ENCODE measurements around the gene BLMH.

The BLMH gene, protein sequence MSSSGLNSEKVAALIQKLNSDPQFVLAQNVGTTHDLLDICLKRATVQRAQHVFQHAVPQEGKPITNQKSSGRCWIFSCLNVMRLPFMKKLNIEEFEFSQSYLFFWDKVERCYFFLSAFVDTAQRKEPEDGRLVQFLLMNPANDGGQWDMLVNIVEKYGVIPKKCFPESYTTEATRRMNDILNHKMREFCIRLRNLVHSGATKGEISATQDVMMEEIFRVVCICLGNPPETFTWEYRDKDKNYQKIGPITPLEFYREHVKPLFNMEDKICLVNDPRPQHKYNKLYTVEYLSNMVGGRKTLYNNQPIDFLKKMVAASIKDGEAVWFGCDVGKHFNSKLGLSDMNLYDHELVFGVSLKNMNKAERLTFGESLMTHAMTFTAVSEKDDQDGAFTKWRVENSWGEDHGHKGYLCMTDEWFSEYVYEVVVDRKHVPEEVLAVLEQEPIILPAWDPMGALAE

DNA sequence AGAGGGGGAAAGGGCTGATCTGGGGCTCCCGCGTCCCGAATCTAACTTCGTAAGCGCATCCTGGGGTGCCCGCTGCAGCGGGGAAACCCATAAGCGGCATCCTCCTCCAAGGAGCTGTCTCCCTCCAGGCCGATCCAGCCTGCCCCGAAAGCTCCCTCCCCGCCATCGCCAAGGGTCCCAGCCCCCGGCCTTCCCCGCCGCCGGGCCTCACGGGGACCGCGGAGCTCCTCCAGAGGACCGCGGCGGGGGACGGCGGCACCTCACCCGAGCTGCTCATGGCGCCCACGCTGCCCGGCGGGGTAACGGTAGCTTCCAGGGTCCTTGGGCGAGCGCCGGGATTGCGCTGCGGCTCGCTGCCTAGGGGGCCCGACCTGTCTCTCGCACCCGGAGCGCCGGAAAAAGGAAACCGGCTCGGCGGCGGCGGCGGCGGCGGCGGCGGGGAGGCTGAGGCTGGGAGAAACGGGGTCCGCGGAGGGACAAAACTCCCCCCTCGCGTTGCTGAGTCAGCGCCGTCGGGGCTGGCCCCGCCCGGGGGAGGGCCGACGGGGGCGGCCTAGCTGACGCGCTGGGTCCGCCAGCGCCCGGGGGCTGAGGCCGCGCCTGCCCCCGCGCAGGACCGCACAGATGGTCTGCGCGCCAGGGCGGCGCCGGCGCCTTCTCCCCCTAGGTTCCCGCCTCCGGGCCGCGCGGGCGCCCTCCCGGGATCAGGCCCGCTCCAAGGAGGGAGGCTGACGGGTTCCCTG, at the start of gene BLMH:
Gene BLMH (minus strand): TSS at position 402 of the 743 bp plus-strand sequence. CDS start 125 bp downstream, at position 277.
- TF ChIP-seq, protein P1, sequence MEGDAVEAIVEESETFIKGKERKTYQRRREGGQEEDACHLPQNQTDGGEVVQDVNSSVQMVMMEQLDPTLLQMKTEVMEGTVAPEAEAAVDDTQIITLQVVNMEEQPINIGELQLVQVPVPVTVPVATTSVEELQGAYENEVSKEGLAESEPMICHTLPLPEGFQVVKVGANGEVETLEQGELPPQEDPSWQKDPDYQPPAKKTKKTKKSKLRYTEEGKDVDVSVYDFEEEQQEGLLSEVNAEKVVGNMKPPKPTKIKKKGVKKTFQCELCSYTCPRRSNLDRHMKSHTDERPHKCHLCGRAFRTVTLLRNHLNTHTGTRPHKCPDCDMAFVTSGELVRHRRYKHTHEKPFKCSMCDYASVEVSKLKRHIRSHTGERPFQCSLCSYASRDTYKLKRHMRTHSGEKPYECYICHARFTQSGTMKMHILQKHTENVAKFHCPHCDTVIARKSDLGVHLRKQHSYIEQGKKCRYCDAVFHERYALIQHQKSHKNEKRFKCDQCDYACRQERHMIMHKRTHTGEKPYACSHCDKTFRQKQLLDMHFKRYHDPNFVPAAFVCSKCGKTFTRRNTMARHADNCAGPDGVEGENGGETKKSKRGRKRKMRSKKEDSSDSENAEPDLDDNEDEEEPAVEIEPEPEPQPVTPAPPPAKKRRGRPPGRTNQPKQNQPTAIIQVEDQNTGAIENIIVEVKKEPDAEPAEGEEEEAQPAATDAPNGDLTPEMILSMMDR (IDR thresholded peaks at IDR 0.05; ENCODE audit: insufficient read depth, low read length, poor library complexity, severe bottlenecking) = no peak
- Histone ChIP-seq H3K36me3 (ENCODE audit: control insufficient read depth, insufficient read depth, low read length) (peaks cover 4% of the 10 kb centered on the region), H3K27me3 (replicated peaks; ENCODE audit: control insufficient read depth, insufficient read depth, low read length) (no peaks in the 10 kb centered on the region), H3K4me3 (replicated peaks; ENCODE audit: low read depth, low read length) (peak within 1 kb of the TSS; percentile 79)
- DNase-seq (ENCODE audit: extremely low read depth, insufficient read length) = peak; percentile 89

DNA sequence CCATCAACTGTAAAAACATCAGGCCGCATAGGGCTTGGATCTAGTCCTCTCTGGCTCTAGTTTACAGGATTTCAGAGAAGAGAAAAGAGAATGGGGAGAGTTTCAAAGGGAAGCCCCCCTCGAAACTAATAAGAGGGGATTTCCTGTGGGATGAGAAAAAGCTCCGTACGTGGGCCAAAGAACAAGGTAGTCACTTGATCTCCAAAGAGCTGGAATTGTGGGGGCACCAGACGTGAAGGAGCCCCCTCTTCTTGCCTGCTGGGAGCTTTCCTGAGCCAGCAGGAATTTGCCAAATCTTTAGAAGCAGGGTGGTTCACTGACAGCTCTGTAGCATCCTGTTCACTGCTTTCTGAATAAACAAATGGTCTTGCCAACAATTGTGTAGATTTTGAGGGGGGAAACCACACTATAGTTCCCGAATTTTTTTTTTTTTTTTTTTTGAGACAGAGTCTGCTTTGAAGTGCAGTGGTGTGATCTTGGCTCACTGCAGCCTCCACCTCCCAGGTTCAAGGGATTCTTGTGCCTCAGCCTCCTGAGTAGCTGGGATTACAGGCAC, 49.1 kb upstream of the BLMH start:
- no peaks in the 10 kb centered on the region for H3K36me3 ChIP-seq (ENCODE audit: control insufficient read depth, insufficient read depth, low read length)
- TF ChIP-seq, protein P1 (IDR thresholded peaks at IDR 0.05; ENCODE audit: insufficient read depth, low read length, poor library complexity, severe bottlenecking) = no peak
- no peak for DNase-seq (ENCODE audit: extremely low read depth, insufficient read length)
- no peak overlapping the region for H3K4me3 ChIP-seq (replicated peaks; ENCODE audit: low read depth, low read length)
- no peaks in the 10 kb centered on the region for H3K27me3 ChIP-seq (replicated peaks; ENCODE audit: control insufficient read depth, insufficient read depth, low read length)

DNA sequence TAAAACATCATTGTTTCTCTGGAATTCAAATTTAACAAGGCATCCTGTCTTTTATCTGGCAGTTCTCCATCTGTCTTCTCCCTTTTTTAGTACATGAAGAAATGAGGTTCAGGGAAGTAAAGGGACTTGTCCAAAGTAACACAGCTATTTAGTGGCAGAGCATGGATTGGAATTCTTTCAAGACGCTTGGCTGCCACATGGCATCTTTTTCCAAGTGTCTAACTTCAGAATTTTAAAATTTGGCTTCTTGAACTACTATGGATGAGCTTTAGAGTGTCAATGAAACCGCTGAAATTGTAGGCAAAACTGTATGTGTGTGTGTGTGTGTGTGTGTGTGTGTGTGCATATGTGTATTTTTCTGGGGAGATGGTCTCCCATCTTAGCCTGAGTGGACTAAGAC, 47.3 kb upstream of the BLMH start:
- DNase-seq (ENCODE audit: extremely low read depth, insufficient read length) = no peak
- Histone ChIP-seq H3K27me3 (replicated peaks; ENCODE audit: control insufficient read depth, insufficient read depth, low read length) (no peaks in the 10 kb centered on the region), H3K4me3 (replicated peaks; ENCODE audit: low read depth, low read length) (no peak overlapping the region), H3K36me3 (ENCODE audit: control insufficient read depth, insufficient read depth, low read length) (no peaks in the 10 kb centered on the region)
- TF ChIP-seq, protein P1 (IDR thresholded peaks at IDR 0.05; ENCODE audit: insufficient read depth, low read length, poor library complexity, severe bottlenecking) = no peak

DNA sequence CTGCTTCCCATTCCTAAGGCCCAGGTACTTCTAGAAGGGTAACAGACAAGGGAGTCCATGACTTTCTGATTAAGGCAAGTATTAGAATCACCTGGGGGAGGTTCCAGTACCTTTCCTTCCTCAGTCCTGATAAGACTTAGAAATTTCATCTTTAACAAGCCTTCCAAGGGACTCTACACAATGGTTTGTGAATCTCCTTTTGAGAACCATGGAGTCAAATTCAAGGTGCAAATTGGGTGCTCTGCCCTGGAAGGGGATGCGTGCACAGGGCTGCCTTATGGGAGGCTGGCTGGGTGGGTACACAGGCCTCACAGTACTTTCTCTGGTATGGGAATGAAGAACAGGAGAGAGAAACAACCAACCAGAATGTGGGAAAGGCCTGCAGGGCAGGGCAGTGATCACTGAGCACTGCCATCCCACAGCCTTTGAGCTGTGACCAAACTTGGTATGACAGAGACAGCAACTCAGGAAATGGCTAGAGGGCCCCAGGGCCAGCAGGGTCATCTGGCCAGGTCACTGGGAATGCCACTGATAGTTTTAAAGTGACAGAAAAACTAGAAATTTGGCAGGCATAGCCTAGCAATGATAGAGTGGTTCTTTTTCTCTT, 45.8 kb upstream of the BLMH start:
- no peak overlapping the region for H3K4me3 ChIP-seq (replicated peaks; ENCODE audit: low read depth, low read length)
- TF ChIP-seq, protein P1 (IDR thresholded peaks at IDR 0.05; ENCODE audit: insufficient read depth, low read length, poor library complexity, severe bottlenecking) = no peak
- DNase-seq (ENCODE audit: extremely low read depth, insufficient read length) = no peak

DNA sequence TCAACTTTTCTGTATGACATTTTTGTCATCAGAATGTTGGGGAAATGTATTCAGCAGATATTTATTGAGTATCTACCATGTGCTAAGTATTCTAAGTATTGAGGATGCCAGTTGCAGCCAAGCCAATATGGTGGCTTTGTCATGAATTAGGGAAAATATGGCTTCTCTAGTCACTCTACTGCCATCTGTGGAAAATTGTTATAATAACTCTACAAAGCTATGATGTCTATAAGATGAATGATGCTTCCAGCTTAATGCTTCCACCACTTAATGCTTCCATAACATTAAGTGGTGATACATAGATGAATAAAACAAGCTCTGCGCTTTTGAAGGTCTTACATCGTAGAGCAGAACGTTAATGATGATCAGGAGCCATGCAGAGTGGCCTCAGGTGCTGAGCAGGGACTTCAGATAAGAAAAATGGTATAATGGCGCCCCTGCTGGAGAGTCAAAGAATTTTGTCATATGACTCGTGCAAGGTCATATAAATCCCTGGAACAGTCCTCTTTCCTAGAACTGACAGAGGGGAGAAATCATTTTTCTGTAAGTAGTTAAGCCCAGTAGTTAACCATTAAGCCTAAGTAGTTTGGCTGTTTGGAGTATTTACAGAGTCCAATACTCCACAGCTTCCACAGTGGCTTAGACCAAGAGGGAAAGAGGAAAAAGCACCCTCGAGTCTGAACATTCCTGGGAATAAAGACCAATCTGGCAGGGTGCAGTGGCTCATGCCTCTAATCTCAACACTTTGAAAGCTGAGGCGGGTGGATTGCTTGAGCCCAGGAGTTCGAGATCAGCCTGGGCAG, 44.8 kb upstream of the BLMH start:
- TF ChIP-seq, protein P1 (IDR thresholded peaks at IDR 0.05; ENCODE audit: insufficient read depth, low read length, poor library complexity, severe bottlenecking) = peak; percentile 74
- Histone ChIP-seq H3K4me3 (replicated peaks; ENCODE audit: low read depth, low read length) (no peak overlapping the region), H3K36me3 (ENCODE audit: control insufficient read depth, insufficient read depth, low read length) (no peaks in the 10 kb centered on the region), H3K27me3 (replicated peaks; ENCODE audit: control insufficient read depth, insufficient read depth, low read length) (no peaks in the 10 kb centered on the region)
- DNase-seq (ENCODE audit: extremely low read depth, insufficient read length) = peak; percentile 34

More for the DNA sequence above, 45.8 kb upstream of the BLMH start:
- H3K36me3 ChIP-seq (ENCODE audit: control insufficient read depth, insufficient read depth, low read length) = no peaks in the 10 kb centered on the region
- H3K27me3 ChIP-seq (replicated peaks; ENCODE audit: control insufficient read depth, insufficient read depth, low read length) = no peaks in the 10 kb centered on the region
